Measurements from ENCODE around the gene NENF.

DNA sequence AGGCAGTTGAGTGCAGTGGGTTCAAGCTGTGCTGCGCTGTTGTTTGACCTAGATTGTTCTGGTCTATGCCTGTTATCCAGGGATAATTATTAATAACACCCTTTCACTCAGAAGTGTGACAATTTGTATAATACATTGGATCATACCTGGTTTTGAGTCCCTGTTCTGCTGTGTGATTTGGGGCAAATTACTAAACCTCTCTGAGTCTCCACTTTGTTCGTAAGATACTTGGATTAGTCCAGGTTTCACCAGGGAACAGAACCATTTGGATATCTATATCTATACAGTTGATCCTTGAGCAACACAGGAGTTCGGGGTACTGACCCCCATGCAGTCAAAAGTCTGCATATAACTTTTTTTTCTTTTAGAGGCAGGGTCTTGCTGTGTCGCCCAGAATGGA, 2.3 kb downstream of the NENF start:
- TF ChIP-seq CTCF (conservative IDR thresholded peaks at IDR 0.05 in 1 of 2, IDR thresholded peaks at IDR 0.05 in 1 of 2; ENCODE audit: low read depth in 1 of 2, low read length in 2 of 2) (no peak), EZH2 (IDR thresholded peaks at IDR 0.05; ENCODE audit: low read length, missing control alignments) (no peak)
